ENCODE data around the gene CEP57.
"Not testable (repeated sequence)": the region's sequence is repeated elsewhere in the genome, so short reads cannot be mapped to it uniquely, and the experiment has no call there.

The CEP57 gene

GRCh38 chr11:95867105-95867504 is 76.8 kb downstream of the CEP57 start:
- DNase-seq = no peak

- DNase-seq = not testable (repeated sequence)
Observed at GRCh38 chr11:95870877-95871276, 80.6 kb downstream of the CEP57 start.

GRCh38 chr11:95877291-95877690 is 87.0 kb downstream of the CEP57 start:
- DNase-seq = no peak
